Activated B cell treated with CpG ODN at 0.5 μM for 24 hours (primary cell): ENCODE data around the gene MPP3. TPM values are rescaled to one million over a fixed set of nuclear protein-coding genes. Genes with fewer than 3 reads are reported as not detected.
"Not testable (repeated sequence)": the region's sequence is repeated elsewhere in the genome, so short reads cannot be mapped to it uniquely, and the experiment has no call there.

Experiments
- ATAC-seq: fragments of 200-7000 bp; cut with Tn5 transposase; one replicate; pipeline ENCODE4 v1.10.0; 2021; ENCODE audit warnings: low read depth, mild to moderate bottlenecking, moderate library complexity
- CTCF ChIA-PET: fragments of 350-600 bp; sonication (Branson Sonifier 250); formaldehyde crosslinking; loops from one replicate; lab custom pipeline; 2021; ENCODE audit warnings: antibody characterized with exemption; lab: Charles Lee
- POLR2A ChIA-PET: fragments of 350-600 bp; sonication (Branson Sonifier 250); formaldehyde crosslinking; loops from one replicate; lab custom pipeline; 2021; ENCODE audit warnings: antibody characterized with exemption; lab: Charles Lee
- DNase-seq: peaks from one replicate; pipeline ENCODE4 v3.0.0; 2022
- H3K27ac Mint-ChIP-seq: one replicate; pipeline ENCODE4 v1.8.0; 2020; ENCODE audit warnings: mixed read lengths
- H3K27me3 Mint-ChIP-seq: one replicate; pipeline ENCODE4 v1.8.0; 2021; ENCODE audit warnings: mixed read lengths
- H3K36me3 Mint-ChIP-seq: one replicate; pipeline ENCODE4 v1.8.0; 2021; ENCODE audit warnings: low read depth, mixed read lengths
- H3K4me1 Mint-ChIP-seq: one replicate; pipeline ENCODE4 v1.8.0; 2021; ENCODE audit warnings: mixed read lengths
- H3K4me3 Mint-ChIP-seq: one replicate; pipeline ENCODE4 v1.8.0; 2020; ENCODE audit warnings: mild to moderate bottlenecking, mixed read lengths
- H3K9me3 Mint-ChIP-seq: one replicate; pipeline ENCODE4 v1.8.0; 2020; ENCODE audit warnings: mixed read lengths
- intact Hi-C: fragments of 100-400 bp; cut with micrococcal nuclease; formaldehyde crosslinking; loops from one replicate; pipeline ENCODE4 v1.15.1; 2024
- total RNA-seq: library from RNA; stranded (reverse); gene quantifications from 2 replicates; pipeline ENCODE4 v1.2.3, GENCODE V29; 2022
- TF ChIP-seq, protein P1 (sequence below): fragments of 200-600 bp; IDR thresholded peaks from one replicate; pipeline ENCODE4 v1.8.0; 2022; ENCODE audit warnings: antibody characterized with exemption, mild to moderate bottlenecking

The MPP3 gene
- total RNA-seq, 1 donor from 2014 or later: not detected

GRCh38 chr17:43805117-43805516 lies 27.8 kb downstream of the MPP3 start:
- intact Hi-C loops: no loop called here
- POLR2A ChIA-PET: no interaction called here
- Mint-ChIP-seq H3K27me3 (peaks cover 31% of the 10 kb centered on the region), H3K9me3 (peaks cover 5% of the 10 kb centered on the region), H3K36me3 (no peaks in the 10 kb centered on the region), H3K4me1 (no peaks in the 10 kb centered on the region), H3K4me3 (no peak overlapping the region), H3K27ac (no peak overlapping the region)
- CTCF ChIA-PET: no interaction called here
- no peak for DNase-seq
- no peak for ATAC-seq
- TF ChIP-seq, protein P1, sequence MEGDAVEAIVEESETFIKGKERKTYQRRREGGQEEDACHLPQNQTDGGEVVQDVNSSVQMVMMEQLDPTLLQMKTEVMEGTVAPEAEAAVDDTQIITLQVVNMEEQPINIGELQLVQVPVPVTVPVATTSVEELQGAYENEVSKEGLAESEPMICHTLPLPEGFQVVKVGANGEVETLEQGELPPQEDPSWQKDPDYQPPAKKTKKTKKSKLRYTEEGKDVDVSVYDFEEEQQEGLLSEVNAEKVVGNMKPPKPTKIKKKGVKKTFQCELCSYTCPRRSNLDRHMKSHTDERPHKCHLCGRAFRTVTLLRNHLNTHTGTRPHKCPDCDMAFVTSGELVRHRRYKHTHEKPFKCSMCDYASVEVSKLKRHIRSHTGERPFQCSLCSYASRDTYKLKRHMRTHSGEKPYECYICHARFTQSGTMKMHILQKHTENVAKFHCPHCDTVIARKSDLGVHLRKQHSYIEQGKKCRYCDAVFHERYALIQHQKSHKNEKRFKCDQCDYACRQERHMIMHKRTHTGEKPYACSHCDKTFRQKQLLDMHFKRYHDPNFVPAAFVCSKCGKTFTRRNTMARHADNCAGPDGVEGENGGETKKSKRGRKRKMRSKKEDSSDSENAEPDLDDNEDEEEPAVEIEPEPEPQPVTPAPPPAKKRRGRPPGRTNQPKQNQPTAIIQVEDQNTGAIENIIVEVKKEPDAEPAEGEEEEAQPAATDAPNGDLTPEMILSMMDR: no peak

GRCh38 chr17:43803758-43804157 lies 29.2 kb downstream of the MPP3 start:
- H3K27ac Mint-ChIP-seq: no peak overlapping the region
- POLR2A ChIA-PET: no interaction called here

GRCh38 chr17:43801844-43802243 lies 31.1 kb downstream of the MPP3 start:
- ChIA-PET POLR2A (no interaction called here), CTCF (no interaction called here)
- Mint-ChIP-seq H3K27ac (no peak overlapping the region), H3K36me3 (no peaks in the 10 kb centered on the region), H3K9me3 (peaks cover 5% of the 10 kb centered on the region), H3K27me3 (peaks cover 38% of the 10 kb centered on the region), H3K4me3 (no peak overlapping the region), H3K4me1 (no peaks in the 10 kb centered on the region)
- ATAC-seq: no peak
- DNase-seq: no peak
- TF ChIP-seq, protein P1: no peak
- intact Hi-C loops: no loop called here

More at GRCh38 chr17:43803758-43804157, 29.2 kb downstream of the MPP3 start:
- intact Hi-C loops: no loop called here
- TF ChIP-seq, protein P1: no peak
- no peak overlapping the region for H3K4me3 Mint-ChIP-seq
- H3K27me3 Mint-ChIP-seq: peaks cover 36% of the 10 kb centered on the region
- CTCF ChIA-PET: no interaction called here
- no peak for DNase-seq
- H3K36me3 Mint-ChIP-seq: no peaks in the 10 kb centered on the region
- peaks cover 5% of the 10 kb centered on the region for H3K9me3 Mint-ChIP-seq
- ATAC-seq: no peak
- no peaks in the 10 kb centered on the region for H3K4me1 Mint-ChIP-seq

- ChIA-PET POLR2A (no interaction called here), CTCF (no interaction called here)
- Mint-ChIP-seq H3K36me3 (no peaks in the 10 kb centered on the region), H3K27me3 (peaks cover 43% of the 10 kb centered on the region), H3K9me3 (peaks cover 5% of the 10 kb centered on the region), H3K27ac (no peak overlapping the region), H3K4me3 (no peak overlapping the region), H3K4me1 (no peaks in the 10 kb centered on the region)
- intact Hi-C loops: no loop called here
- TF ChIP-seq, protein P1: no peak
- no peak for ATAC-seq
- DNase-seq: no peak
Observed at GRCh38 chr17:43800736-43801135, 32.2 kb downstream of the MPP3 start.

GRCh38 chr17:43799047-43799446 lies 33.9 kb downstream of the MPP3 start:
- H3K27me3 Mint-ChIP-seq: peaks cover 37% of the 10 kb centered on the region
- H3K4me3 Mint-ChIP-seq: no peak overlapping the region
- intact Hi-C loops: no loop called here
- no peaks in the 10 kb centered on the region for H3K9me3 Mint-ChIP-seq
- no peak overlapping the region for H3K27ac Mint-ChIP-seq
- no peak for ATAC-seq
- ChIA-PET POLR2A (no interaction called here), CTCF (no interaction called here)
- H3K36me3 Mint-ChIP-seq: no peaks in the 10 kb centered on the region
- DNase-seq: no peak
- TF ChIP-seq, protein P1: no peak
- no peaks in the 10 kb centered on the region for H3K4me1 Mint-ChIP-seq

- DNase-seq, H3K4me3 Mint-ChIP-seq, ATAC-seq, H3K4me1 Mint-ChIP-seq, H3K27ac Mint-ChIP-seq, CTCF ChIA-PET, H3K9me3 Mint-ChIP-seq, intact Hi-C loops, POLR2A ChIA-PET, H3K36me3 Mint-ChIP-seq: not testable (repeated sequence)
- H3K27me3 Mint-ChIP-seq: peaks cover 35% of the 10 kb centered on the region
Observed at GRCh38 chr17:43798024-43798423, 34.9 kb downstream of the MPP3 start.

DNA sequence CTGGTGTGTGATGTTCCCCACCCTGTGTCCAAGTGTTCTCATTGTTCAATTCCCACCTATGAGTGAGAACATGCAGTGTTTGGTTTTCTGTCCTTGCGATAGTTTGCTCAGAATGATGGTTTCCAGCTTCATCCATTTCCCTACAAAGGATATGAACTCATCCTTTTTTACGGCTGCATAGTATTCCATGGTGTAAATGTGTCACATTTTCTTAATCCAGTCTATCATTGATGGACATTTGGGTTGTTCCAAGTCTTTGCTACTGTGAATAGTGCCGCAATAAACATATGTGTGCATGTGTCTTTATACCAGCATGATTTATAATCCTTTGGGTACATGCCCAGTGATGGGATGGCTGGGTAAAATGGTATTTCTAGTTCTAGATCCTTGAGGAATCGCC lies 40.3 kb downstream of the MPP3 start:
- ATAC-seq, H3K9me3 Mint-ChIP-seq, H3K27ac Mint-ChIP-seq, CTCF ChIA-PET, POLR2A ChIA-PET, DNase-seq, intact Hi-C loops, H3K36me3 Mint-ChIP-seq, H3K4me1 Mint-ChIP-seq, H3K4me3 Mint-ChIP-seq: not testable (repeated sequence)
- peaks cover 31% of the 10 kb centered on the region for H3K27me3 Mint-ChIP-seq
